Cortex of kidney (tissue), 1 donor: Measurements from ENCODE around the gene GPC5.

Experiments
- DNase-seq: peaks from one replicate; lab custom pipeline; 2025; lab: John Stamatoyannopoulos, UW

The GPC5 gene

GRCh38 chr13:91539286-91540157 lies 141.1 kb downstream of the GPC5 start:
- DNase-seq = no peak

DNA sequence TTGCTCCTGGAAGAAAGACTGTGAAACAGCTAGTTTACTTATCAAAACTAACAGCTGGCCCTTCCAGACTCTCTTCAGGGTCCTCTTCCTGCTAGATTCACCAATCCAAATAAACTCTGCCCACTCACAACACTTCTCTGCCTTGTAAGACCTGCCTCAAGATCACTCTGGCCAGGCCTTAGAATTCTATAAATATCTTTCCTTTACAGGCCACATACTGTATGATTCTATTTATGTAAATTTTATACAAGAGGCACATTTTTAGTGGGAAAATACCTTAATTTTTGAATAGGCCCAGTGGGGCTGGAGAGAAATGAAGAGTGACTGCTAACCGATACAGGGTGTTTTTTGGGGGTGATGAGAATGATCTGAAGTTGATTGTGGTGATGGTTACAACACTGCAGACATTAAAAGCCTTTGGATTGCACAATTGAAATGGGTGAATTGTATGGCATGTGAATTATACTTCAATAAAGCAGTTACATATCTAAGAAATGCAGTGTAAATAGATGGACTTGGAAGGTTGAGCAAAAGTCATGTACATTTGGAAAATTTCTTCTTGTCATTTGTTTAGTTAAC lies 141.8 kb downstream of the GPC5 start:
- DNase-seq = no peak

DNA sequence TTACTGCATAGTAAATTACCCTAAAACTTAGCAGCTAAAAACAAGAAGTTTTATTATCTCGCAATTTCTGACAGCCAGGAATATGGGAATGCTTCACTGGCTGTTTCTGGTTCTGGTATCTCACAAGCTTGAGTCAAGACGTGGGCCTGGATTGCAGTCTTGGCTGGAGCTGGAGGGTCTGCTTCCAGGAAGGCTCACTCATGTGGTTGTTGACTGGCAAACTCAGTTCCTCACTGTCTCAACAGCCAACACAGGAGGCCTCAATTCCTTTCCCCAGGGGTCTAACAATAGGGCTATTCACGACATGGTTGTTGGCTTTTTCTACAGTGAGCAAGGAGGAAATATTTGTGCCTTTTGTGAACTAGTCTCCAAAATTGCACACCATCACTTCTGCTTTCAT lies 146.3 kb downstream of the GPC5 start:
- no peak for DNase-seq

- no peak for DNase-seq
Observed at GRCh38 chr13:91546900-91547299, 148.5 kb downstream of the GPC5 start.

DNA sequence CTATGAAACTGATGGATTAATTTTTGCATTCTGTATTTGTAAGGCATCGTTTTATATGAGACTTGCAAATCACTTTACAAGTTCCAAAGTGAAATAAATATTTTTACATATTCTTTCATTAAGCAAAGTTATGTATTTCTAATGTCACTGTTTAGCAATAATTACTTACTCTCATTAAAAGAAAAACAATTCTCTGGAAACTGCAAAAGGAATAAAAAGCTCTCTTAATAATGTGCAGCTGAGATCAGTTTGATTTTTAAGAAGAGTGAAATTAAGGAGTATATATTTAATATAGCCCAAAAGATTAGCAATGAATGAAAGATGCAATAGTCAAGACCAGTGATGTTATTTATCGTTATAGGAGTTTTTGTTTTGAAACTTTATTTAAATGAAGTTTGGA lies 155.2 kb downstream of the GPC5 start:
- no peak for DNase-seq

- no peak for DNase-seq
Observed at GRCh38 chr13:91554101-91554500, 155.7 kb downstream of the GPC5 start.

- no peak for DNase-seq
Observed at GRCh38 chr13:91557328-91558090, 159.1 kb downstream of the GPC5 start.

DNA sequence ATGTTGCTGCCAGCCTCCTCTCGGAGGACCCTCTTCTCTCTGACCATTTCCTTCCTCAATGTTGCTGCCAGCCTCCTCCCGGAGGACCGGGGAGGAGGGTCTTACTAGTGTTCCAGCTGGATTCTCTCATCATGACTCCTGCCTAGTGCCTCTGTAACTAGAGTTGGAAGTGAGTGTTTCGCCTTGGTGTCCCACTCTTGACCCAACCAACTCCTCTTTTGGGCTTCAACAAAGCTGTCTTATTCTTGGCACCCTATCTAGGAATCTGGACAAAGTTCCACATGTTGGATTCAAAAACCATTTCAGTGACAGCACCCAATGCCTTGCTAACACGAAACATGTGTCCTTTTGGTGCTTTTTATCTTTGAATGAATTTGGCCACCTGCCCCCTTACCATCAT lies 165.4 kb downstream of the GPC5 start:
- no peak for DNase-seq

DNA sequence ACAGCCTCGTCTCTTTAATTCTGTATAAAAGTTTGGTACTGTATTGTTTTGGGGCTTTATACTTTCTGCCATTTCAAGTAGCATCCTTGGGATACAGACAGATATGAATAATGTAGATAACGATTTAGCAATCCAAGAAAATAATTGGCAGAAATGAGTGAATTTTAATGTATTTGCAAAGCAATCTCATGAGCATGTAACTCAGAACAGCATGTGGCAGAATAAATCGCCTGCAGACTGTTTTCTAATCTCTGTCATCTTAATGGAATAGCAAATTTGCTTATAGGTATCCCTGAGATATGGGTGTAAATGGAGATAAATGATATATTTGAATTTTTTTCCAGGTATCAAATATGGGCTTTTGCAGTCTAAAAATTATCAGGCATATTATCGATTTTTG lies 166.0 kb downstream of the GPC5 start:
- no peak for DNase-seq

DNA sequence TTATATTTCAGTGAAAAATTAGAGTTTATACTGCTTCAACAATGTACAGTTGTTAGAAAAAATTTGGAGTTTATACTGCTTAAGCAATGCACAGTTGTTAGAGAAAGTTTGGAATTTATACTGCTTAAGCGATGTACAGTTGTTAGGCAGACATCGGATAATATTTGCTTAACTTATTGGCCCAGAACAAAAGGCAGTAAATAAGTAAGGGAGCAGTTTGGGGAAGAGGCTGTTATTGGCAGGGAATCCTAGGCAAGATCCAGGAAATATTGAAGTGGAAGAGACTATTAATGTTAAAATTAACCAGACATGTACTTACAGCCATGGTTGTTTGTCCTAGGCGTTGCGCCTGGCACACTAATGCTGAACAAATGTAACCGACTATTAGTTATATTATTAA lies 166.9 kb downstream of the GPC5 start:
- no peak for DNase-seq

DNA sequence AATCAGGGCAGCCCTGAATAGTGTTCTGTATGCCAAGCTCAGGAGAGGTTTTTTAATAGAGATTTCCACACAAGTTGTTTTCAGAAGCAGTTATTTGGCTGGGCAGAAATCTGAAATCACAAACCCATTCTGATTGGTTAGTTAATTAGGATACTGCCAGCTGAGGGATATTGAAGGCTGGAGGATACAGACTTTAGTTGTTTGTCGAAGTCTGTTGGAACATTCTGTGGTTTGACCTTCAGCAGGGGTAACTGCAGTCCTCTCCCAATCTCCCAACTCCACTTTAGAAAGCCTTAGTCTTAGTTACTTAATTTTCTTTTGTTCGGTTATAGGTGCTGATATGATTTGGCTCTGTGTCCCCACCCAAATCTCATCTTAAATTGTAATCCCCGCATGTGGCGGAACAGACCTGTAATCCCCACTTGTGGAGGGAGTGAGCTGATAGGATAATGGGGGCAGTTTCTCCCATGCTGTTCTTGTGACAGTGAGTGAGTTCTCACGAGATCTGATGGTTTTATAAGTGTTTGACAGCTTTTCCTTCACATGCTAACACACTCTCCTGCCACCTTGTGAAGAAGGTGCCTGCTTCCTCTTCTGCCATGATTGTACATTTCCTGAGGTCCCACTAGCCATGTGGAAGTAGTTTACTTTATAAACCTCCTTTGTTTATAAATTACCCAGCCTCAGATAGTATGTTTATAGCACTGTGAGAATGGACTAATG lies 169.2 kb downstream of the GPC5 start:
- no peak for DNase-seq

- no peak for DNase-seq
Observed at GRCh38 chr13:91571681-91572080, 173.3 kb downstream of the GPC5 start.

DNA sequence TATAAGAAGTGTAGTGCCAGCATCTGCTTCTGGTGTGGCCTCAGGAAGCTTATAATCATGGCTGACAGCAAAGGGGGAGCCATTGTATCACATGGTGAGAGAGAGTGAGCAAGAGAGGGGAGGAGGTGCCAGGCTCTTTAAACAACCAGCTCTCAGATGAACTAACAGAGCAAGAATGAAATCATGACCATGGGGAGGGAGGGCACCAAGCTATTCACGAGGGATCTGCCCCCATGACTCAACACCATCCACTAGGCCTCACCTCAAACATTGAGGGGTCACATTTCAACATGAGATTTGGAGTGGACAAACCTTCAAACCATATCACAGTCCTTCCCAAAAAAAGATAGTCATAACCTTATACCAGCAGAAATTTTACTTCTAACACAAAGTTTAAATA lies 174.0 kb downstream of the GPC5 start:
- no peak for DNase-seq

- DNase-seq = no peak
Observed at GRCh38 chr13:91572944-91573598, 174.7 kb downstream of the GPC5 start.

DNA sequence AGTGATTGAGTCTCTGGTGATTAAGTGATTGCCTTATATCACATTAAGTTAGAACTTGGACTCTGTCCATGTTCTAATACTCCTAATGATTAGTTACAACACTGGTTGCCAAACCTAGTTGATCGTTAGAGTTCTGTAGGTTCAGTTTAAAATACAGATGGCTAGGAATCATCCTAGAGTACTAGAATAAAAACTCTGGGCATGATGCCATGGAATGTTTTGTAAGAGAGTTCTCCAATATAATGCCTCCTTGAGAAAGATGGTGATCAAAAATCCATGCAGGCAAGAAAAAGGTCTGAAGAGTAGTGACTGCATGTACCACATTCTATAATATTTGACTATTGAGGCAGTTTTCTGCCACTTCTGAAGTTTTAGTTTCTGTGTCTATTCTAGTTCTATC lies 176.3 kb downstream of the GPC5 start:
- DNase-seq = no peak

GRCh38 chr13:91576590-91576989 lies 178.2 kb downstream of the GPC5 start:
- no peak for DNase-seq

GRCh38 chr13:91579320-91579719 lies 180.9 kb downstream of the GPC5 start:
- DNase-seq = no peak

DNA sequence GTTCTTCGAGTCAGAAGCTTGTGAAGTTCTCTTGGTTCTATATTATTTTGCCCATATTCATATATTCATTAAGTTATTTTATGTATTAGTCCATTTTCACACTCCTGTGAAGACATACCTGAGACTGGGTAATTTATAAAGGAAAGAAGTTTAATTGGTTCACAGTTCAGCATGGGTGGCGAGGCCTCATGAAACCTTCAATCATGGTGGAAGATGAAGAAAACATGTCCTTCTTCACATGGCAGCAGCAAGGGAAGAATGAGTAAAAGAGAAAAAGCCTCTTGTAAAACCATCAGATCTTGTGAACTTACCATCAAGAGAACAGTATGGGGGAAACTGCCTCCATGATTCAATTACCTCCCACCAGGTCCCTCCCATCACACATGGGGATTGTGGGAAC lies 182.3 kb downstream of the GPC5 start:
- DNase-seq = no peak

GRCh38 chr13:91586609-91587008 lies 188.2 kb downstream of the GPC5 start:
- no peak for DNase-seq

- no peak for DNase-seq
Observed at GRCh38 chr13:91588541-91588940, 190.1 kb downstream of the GPC5 start.

GRCh38 chr13:91592056-91593014 lies 193.9 kb downstream of the GPC5 start:
- DNase-seq = no peak
